Measurements from ENCODE around the gene TMEM117. TPM values are rescaled to one million over a fixed set of nuclear protein-coding genes. Genes with fewer than 3 reads are reported as not detected.

Gene TMEM117
- total RNA-seq, 6 experiments from 2014 or later: 5.5 to 8.8 (median 7.0) TPM

DNA sequence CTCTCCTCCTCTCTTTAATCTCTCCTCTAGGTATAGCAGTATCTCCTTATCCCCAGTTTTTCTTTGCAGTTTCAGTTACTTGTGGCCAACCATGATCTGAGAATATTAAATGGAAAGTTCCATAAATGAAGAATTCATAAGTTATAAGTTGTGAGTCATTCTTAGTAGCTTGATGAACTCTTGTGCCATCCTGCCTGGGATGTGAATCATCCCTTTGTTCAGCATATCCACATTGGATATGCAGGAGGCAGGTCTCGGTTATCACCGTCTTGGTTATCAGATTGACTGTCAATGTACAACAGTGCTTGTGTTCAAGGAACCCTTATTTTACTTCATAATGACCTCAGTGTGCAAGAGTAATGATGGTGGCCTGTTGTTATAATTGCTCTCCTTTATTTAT lies 134.0 kb downstream of the TMEM117 start:
- Mint-ChIP-seq H3K4me3 (no peak overlapping the region), H3K9me3 (no peaks in the 10 kb centered on the region), H3K27ac (peak overlapping the region; percentile 30; the same call in 1 of the 2 replicates), H3K36me3 (ENCODE audit: low read depth) (peaks cover 6% of the 10 kb centered on the region; the same call in 1 of the 2 replicates), H3K4me1 (ENCODE audit: low read depth) (peaks cover 12% of the 10 kb centered on the region), H3K27me3 (ENCODE audit: insufficient read depth) (no peaks in the 10 kb centered on the region; the same call in 1 of the 2 replicates)
- DNase-seq: peak; percentile 33
- TF ChIP-seq, protein P1, sequence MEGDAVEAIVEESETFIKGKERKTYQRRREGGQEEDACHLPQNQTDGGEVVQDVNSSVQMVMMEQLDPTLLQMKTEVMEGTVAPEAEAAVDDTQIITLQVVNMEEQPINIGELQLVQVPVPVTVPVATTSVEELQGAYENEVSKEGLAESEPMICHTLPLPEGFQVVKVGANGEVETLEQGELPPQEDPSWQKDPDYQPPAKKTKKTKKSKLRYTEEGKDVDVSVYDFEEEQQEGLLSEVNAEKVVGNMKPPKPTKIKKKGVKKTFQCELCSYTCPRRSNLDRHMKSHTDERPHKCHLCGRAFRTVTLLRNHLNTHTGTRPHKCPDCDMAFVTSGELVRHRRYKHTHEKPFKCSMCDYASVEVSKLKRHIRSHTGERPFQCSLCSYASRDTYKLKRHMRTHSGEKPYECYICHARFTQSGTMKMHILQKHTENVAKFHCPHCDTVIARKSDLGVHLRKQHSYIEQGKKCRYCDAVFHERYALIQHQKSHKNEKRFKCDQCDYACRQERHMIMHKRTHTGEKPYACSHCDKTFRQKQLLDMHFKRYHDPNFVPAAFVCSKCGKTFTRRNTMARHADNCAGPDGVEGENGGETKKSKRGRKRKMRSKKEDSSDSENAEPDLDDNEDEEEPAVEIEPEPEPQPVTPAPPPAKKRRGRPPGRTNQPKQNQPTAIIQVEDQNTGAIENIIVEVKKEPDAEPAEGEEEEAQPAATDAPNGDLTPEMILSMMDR (IDR thresholded peaks at IDR 0.05): no peak

DNA sequence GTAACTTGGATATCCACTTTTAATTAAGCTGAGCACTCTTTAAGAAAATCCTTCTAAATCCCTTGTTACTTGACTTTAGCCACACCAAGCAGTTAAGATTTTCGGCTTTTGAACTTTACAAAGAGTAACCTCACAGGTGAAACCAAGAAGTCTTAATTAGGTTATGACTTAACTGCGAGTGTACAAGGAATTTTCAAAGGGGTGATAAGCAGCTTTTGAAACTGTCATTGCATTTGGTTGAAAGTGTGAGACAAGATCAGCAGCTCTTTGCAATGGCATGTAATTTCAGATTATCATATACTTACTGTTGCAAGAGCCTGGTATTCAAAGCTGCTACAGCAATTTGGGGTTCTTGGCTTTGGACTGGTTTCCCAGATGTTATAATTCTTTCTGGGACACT lies 137.5 kb downstream of the TMEM117 start:
- DNase-seq: no peak
- no peaks in the 10 kb centered on the region for H3K9me3 Mint-ChIP-seq
- H3K4me1 Mint-ChIP-seq (ENCODE audit: low read depth): peaks cover 25% of the 10 kb centered on the region
- TF ChIP-seq, protein P1 (IDR thresholded peaks at IDR 0.05): no peak
- H3K27ac Mint-ChIP-seq: no peak overlapping the region
- H3K4me3 Mint-ChIP-seq: no peak overlapping the region
- peaks cover 6% of the 10 kb centered on the region; the same call in 1 of the 2 replicates for H3K36me3 Mint-ChIP-seq (ENCODE audit: low read depth)
- H3K27me3 Mint-ChIP-seq (ENCODE audit: insufficient read depth): no peaks in the 10 kb centered on the region; the same call in 1 of the 2 replicates

DNA sequence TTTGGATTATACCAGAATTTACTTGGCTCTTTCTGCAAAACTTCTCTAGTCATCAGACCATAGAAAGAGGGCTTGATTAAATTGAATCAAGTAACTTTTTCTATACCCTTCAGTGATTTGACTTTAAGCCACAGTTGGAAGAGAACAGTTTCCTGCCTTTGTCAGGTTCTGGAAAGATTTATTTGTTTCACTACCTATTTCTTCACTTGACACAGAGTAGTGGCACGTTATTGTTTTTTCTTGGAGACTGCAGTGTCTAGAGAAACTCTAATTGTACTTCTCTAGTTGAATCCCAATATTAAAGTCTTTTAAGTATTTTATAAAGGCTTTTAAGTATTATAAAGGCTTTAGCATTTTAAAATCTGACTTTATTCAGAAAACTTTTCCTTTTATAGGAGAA lies 138.1 kb downstream of the TMEM117 start:
- Mint-ChIP-seq H3K4me1 (ENCODE audit: low read depth) (peaks cover 25% of the 10 kb centered on the region), H3K36me3 (ENCODE audit: low read depth) (peaks cover 6% of the 10 kb centered on the region; the same call in 1 of the 2 replicates), H3K4me3 (no peak overlapping the region), H3K9me3 (no peaks in the 10 kb centered on the region), H3K27ac (no peak overlapping the region), H3K27me3 (ENCODE audit: insufficient read depth) (no peaks in the 10 kb centered on the region; the same call in 1 of the 2 replicates)
- no peak for DNase-seq
- TF ChIP-seq, protein P1 (IDR thresholded peaks at IDR 0.05): no peak

DNA sequence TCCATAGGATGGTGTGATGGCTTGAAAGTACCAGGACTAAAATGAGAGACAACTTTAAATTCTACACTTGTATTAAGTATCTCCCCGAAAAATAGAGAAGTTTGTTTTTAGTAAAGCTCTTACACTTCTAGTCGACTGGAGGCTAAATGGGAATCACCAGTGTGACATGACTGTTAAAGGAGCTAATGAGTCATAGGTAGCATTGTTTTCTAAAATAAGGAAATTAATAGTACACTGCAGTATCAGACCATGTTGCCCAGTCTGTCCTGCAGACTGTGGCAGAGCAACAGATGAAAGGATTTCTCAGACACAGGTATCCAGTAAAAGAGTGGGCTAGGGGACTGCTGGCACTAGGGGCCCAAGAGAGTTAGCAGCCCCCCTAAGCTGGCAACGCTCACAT lies 140.1 kb downstream of the TMEM117 start:
- peak; percentile 4 for DNase-seq
- H3K4me3 Mint-ChIP-seq: no peak overlapping the region
- TF ChIP-seq, protein P1 (IDR thresholded peaks at IDR 0.05): no peak
- no peaks in the 10 kb centered on the region; the same call in 1 of the 2 replicates for H3K27me3 Mint-ChIP-seq (ENCODE audit: insufficient read depth)
- H3K9me3 Mint-ChIP-seq: no peaks in the 10 kb centered on the region
- peaks cover under 1% of the 10 kb centered on the region; the same call in 1 of the 2 replicates for H3K36me3 Mint-ChIP-seq (ENCODE audit: low read depth)
- H3K4me1 Mint-ChIP-seq (ENCODE audit: low read depth): peaks cover 12% of the 10 kb centered on the region
- no peak overlapping the region for H3K27ac Mint-ChIP-seq

DNA sequence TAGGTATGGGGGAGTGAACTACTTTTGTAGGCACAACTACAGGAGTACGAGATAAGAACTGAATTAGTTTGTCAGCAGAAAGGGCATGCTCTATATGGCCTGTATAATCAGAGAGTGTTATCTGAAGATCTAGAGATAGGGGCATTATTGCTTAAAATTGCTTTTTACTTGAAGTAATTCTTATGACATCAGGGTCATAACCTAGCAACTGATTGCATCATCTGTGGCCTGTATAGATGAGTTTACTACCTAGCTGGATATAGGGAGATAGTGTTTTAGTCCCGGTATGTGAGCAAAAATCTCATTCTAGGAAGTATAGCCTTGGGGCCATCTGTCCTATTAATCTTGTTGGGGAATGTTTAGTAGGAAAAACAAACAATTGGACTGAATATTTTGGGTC lies 142.7 kb downstream of the TMEM117 start:
- H3K27me3 Mint-ChIP-seq (ENCODE audit: insufficient read depth): no peaks in the 10 kb centered on the region; the same call in 1 of the 2 replicates
- H3K36me3 Mint-ChIP-seq (ENCODE audit: low read depth): no peaks in the 10 kb centered on the region; the same call in 1 of the 2 replicates
- no peaks in the 10 kb centered on the region for H3K9me3 Mint-ChIP-seq
- no peak overlapping the region for H3K4me3 Mint-ChIP-seq
- TF ChIP-seq, protein P1 (IDR thresholded peaks at IDR 0.05): no peak
- H3K4me1 Mint-ChIP-seq (ENCODE audit: low read depth): peaks cover 23% of the 10 kb centered on the region
- H3K27ac Mint-ChIP-seq: no peak overlapping the region
- DNase-seq: no peak

Data from HFFc6 (cell line).